ENCODE results near the gene PDXDC1. TPM values are rescaled to one million over a fixed set of nuclear protein-coding genes. Genes with fewer than 3 reads are reported as not detected.

Gene PDXDC1, protein sequence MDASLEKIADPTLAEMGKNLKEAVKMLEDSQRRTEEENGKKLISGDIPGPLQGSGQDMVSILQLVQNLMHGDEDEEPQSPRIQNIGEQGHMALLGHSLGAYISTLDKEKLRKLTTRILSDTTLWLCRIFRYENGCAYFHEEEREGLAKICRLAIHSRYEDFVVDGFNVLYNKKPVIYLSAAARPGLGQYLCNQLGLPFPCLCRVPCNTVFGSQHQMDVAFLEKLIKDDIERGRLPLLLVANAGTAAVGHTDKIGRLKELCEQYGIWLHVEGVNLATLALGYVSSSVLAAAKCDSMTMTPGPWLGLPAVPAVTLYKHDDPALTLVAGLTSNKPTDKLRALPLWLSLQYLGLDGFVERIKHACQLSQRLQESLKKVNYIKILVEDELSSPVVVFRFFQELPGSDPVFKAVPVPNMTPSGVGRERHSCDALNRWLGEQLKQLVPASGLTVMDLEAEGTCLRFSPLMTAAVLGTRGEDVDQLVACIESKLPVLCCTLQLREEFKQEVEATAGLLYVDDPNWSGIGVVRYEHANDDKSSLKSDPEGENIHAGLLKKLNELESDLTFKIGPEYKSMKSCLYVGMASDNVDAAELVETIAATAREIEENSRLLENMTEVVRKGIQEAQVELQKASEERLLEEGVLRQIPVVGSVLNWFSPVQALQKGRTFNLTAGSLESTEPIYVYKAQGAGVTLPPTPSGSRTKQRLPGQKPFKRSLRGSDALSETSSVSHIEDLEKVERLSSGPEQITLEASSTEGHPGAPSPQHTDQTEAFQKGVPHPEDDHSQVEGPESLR
- 93.1 and 106 TPM in 2 replicates for total RNA-seq

DNA sequence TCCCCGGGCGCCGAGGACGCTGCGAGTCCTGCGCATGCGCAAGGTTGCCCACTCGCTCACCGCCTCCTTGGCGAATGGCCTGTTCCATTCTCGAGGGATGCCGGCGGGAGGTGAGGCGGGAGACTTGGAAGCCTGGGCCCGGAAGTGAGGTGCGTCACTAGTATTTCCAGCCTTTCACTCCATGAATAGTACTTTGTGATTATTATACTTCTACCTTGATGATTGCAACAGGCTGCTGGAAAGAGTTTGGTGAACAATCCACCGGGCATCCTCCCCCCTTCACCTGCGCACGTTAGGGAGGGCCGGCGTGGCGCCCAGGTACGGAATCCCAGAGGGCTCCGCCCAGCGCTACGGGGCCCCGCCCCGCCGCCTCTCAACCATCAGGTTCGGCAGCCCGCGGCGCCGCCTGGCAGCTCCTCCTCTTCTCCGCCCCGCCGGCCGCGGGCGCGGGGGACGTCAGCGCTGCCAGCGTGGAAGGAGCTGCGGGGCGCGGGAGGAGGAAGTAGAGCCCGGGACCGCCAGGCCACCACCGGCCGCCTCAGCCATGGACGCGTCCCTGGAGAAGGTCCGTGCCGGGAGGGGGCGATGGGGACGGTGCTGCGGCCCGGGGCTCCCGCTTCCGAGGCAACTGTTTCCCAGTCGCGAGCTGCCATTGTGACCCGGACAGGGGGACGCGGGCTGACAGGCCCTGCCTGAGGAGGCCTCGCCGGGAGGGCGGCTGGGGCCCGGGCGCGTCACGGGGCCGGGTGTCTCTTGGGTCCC, at the start of gene PDXDC1:
Gene PDXDC1 (plus strand): TSS at position 371 of the 762 bp plus-strand sequence. CDS start 174 bp downstream, at position 545.

DNA sequence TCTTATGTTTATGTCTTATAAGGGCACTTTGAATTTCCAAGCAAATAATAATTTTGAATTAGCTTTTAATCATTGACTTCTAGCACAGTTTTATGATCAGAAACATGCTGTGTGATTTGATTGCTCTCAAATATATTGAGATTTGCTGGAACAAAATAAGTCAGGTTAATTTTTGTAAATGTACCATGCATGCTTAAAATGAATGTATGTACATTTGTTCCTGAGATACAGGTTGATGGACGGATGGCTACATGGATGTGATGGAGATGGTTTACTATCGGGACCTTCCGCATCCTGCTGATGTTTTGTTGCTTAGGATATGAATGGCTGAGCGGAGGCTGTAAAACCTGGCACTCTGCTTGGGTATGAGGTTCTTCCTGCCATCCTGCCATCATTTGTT, 37.7 kb upstream of the PDXDC1 start, which contains the start of gene NPIPA1:
Gene NPIPA1 (plus strand): TSS at position 301 of the 400 bp plus-strand sequence. CDS start 0 bp downstream, at position 301.

DNA sequence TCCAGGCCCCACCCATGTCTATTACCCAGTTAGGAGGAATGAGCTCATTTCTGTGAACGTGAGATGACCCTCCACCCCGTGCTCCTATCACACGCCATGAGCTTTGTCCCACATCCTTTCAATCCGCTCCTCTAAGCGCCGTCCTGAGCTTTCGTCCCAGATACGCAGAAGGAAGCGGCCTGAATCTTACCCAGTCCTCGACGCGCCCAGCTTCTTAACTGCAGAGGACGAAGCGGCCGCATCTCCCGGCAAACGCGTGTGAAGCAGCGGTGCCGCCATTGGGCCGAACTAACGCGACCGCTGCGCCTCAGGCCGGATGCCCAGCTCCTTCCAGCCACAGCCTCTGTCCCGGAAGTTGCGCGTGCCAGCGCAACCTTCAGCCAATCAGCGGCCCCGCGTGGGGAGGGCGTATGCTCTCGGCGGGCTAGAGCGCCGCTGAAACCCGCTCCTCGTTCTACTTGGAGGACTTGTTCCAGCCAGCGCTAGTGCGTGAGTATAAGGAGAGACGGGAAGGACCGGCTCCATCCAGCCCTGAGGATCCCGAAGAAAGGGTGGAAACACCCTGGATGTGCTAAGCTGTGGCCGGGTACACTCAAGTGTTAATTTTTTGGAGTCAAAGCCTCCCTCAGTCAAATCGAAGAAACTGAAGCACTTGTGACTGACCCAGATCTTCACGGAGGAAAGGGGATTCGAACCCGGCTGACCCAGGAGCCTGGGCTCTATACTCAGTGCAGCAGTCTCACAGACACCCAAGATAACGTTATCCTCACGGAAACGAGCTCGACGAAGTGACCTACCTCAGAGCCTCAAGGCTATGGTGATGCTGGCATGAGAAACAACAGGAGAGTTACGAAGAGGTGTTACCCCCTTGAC, 119.4 kb downstream of the PDXDC1 start, which contains the start of gene RRN3:
Gene RRN3 (minus strand): TSS at position 318 of the 873 bp plus-strand sequence. CDS start 39 bp downstream, at position 279.

Other genes starting within 250 kb of the PDXDC1 start
- gene NPIPA2, start 232.5 kb upstream of the PDXDC1 start, total RNA-seq, result 1.7 TPM in 1 of 2 replicates, not detected in the other
- 124 and 127 TPM in 2 replicates for gene NOMO1, start 141.3 kb upstream of the PDXDC1 start, total RNA-seq
- 44.6 and 45.0 TPM in 2 replicates for gene NPIPA1, start 37.6 kb upstream of the PDXDC1 start, total RNA-seq
- 73.5 and 90.1 TPM in 2 replicates for gene NTAN1, start 81.0 kb downstream of the PDXDC1 start, total RNA-seq
- 21.9 and 29.1 TPM in 2 replicates for gene RRN3, start 119.2 kb downstream of the PDXDC1 start, total RNA-seq